Esophagus squamous epithelium (tissue), 4 donors: ENCODE measurements around the gene DCAF8.

Experiments used
- POLR2A ChIP-seq, 4 donors: fragments of 450-650 bp; IDR thresholded peaks; one replicate each; pipeline ENCODE4 v1.6.1; 2017; ENCODE audit warnings: antibody characterized with exemption in 4 of 4, mild to moderate bottlenecking in 4 of 4, moderate library complexity in 3 of 4
- TF ChIP-seq, protein P1 (sequence below), 6 experiments: fragments of 450-650 bp in 4 of 6; fragments of 200-600 bp in 2 of 6; sonication (generic) in 2 of 6; IDR thresholded peaks; one replicate each; pipeline ENCODE4 v1.5.1; 2016 to 2019; ENCODE audit warnings: antibody characterized with exemption in 6 of 6, mild to moderate bottlenecking in 4 of 6, moderate library complexity in 4 of 6

DNA sequence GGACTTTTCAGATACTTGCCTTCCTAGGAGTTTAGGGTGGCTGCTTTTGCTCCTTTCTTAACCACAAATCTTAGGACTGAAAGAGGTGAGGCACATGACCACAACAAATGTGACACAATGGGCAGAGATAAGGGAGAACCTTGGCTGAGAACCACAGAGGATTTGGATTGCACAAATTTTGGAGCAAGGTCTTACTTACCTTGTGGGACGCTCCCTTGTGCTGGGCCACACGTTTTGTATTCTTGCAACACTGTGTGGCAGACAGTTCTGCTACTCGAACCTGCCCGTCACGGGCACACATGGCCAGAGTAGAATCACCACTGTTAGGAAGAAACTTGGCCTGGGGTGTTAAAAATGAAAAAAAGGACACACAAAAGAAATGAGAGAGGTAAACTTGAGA lies 23.9 kb downstream of the DCAF8 start:
- TF ChIP-seq, protein P1, sequence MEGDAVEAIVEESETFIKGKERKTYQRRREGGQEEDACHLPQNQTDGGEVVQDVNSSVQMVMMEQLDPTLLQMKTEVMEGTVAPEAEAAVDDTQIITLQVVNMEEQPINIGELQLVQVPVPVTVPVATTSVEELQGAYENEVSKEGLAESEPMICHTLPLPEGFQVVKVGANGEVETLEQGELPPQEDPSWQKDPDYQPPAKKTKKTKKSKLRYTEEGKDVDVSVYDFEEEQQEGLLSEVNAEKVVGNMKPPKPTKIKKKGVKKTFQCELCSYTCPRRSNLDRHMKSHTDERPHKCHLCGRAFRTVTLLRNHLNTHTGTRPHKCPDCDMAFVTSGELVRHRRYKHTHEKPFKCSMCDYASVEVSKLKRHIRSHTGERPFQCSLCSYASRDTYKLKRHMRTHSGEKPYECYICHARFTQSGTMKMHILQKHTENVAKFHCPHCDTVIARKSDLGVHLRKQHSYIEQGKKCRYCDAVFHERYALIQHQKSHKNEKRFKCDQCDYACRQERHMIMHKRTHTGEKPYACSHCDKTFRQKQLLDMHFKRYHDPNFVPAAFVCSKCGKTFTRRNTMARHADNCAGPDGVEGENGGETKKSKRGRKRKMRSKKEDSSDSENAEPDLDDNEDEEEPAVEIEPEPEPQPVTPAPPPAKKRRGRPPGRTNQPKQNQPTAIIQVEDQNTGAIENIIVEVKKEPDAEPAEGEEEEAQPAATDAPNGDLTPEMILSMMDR (IDR thresholded peaks at IDR 0.05), result no peak
- no peak for TF ChIP-seq POLR2A (IDR thresholded peaks at IDR 0.05)
